Keratinocyte (primary cell): ENCODE data around the gene PXDC1.

Source experiments
- CTCF ChIP-seq, 3 experiments: IDR thresholded peaks in 1 of 3; conservative IDR thresholded peaks in 1 of 3; optimal IDR thresholded peaks in 1 of 3; 2 replicates in 2 of 3; 3 replicates in 1 of 3; pipeline versions ENCODE3 to v1.5.1; 2011; ENCODE audit warnings: low read length in 3 of 3, mild to moderate bottlenecking in 3 of 3, moderate library complexity in 2 of 3, control low read depth in 1 of 3, inconsistent platforms in 1 of 3; ENCODE audit not compliant: insufficient read depth in 2 of 3; ENCODE audit errors: extremely low read depth in 1 of 3
- EZH2 ChIP-seq: IDR thresholded peaks from one replicate; pipeline ENCODE4 v1.6.1; 2012; ENCODE audit warnings: inconsistent platforms, mild to moderate bottlenecking, low read length, moderate library complexity

GRCh38 chr6:3726421-3726820, 25.1 kb downstream of the PXDC1 start:
- TF ChIP-seq CTCF (optimal IDR thresholded peaks at IDR 0.05 in 1 of 3, IDR thresholded peaks at IDR 0.05 in 1 of 3, conservative IDR thresholded peaks at IDR 0.05 in 1 of 3; ENCODE audit: extremely low read depth in 1 of 3, insufficient read depth in 2 of 3, low read length in 3 of 3) (no peak), EZH2 (no peak)
